Fibroblast of peridontal ligament (primary cell): Measurements from ENCODE around the gene SPATA2L.
A peak's percentile ranks its signal among the peaks of the same experiment; 100 is the strongest.
"Not testable (repeated sequence)": the region's sequence is repeated elsewhere in the genome, so short reads cannot be mapped to it uniquely, and the experiment has no call there.

Experiments
- DNase-seq: peaks from one replicate; pipeline ENCODE4 v3.0.0-alpha.2; 2010; ENCODE audit errors: extremely low read depth

Gene SPATA2L

DNA sequence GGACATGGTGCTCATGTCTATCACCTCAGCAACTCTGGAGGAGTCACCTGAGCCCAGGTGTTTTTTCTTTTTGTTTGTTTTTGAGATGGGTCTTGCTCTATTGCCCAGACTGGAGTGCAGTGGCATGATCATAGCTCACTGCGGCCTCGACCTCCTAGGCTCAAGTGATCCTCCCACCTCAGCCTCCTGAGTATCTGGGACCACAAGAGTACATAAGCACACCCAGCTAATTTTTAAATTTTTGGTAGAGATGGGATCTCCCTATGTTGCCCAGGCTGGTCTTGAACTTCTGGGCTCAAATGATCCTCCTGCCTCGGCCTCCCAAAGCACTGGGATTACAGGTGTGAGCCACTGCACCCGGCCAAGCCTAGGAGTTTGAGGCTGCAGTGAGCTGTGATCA is 11.9 kb downstream of the SPATA2L start:
- not testable (repeated sequence) for DNase-seq

DNA sequence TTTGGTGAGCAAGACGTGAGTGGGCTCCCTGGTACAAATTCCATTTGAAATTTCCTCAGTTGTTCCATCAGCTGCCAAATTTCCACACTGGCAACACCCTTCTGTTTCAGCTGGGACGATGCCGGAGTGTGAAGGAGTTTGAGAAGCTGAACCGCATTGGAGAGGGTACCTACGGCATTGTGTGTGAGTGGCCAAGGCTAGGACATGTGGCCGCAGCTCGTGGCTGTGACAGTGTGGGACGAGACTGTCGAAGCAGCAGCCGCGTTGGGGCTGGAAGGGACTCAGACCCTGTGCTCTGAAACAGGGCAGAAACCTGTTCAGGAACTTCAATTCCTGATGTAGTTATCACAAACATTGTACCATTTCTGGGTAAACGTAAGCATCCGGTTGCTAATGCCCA is 12.4 kb downstream of the SPATA2L start:
- no peak for DNase-seq

DNA sequence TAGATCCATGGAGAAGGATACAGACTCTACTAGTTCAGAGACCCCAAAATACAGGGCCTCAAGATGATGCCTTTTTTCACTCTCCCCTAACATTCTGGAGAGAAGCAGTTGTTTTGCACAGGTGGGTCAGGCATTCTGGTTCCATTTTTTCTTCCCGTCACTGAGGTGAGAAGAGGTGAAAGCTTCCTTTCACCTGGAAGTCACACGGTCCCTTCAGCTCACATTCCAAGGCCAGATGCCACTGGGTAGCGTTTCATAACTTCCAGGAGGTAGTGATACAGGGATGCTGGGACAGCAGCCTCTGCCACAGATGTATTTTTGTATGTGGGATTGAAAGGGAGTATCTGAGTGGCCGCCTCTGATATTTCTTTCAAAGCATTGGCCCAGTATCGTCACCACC is 13.1 kb downstream of the SPATA2L start:
- DNase-seq: no peak

DNA sequence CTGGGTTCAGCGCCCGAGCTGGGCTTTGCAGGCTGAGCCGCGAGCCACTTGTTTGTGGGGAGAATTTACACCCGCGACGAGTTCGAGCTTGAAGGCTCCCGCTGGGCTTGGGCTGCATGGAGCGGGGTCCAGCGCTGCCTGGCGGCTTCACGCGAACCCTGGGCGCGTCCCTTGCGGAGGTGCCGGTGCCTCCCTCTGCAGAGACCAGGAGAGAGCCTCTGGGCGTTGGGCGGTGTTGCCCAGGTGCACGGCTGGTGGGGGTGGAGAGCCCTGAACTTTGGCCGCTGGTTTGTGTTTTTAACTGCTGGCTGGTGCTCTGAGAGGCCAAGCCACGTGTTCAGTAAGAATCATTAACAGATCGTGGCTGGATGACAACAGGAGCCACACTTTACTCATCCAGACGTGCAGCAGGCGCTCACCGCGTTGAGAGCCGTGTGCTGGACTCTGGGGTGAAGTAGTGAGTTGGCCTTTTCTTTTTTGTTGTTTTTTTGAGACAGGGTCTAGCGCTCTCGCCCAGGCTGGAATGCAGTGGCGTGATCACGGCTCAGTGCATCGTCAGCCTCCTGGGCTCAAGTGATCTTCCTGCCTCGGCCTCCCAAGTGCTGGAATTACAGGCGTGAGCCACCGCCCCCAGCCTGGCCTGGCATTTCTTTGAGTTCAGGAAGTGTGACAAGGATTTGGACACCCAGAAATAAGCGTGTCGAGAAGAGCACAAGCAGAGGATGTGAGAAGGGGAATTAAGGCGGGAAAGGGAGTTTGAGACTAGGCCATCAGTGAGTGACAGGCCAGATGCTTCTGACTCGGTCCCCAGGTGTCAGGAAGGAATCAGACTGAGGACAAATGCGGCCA is 14.2 kb downstream of the SPATA2L start:
- peak; percentile 26 for DNase-seq

DNA sequence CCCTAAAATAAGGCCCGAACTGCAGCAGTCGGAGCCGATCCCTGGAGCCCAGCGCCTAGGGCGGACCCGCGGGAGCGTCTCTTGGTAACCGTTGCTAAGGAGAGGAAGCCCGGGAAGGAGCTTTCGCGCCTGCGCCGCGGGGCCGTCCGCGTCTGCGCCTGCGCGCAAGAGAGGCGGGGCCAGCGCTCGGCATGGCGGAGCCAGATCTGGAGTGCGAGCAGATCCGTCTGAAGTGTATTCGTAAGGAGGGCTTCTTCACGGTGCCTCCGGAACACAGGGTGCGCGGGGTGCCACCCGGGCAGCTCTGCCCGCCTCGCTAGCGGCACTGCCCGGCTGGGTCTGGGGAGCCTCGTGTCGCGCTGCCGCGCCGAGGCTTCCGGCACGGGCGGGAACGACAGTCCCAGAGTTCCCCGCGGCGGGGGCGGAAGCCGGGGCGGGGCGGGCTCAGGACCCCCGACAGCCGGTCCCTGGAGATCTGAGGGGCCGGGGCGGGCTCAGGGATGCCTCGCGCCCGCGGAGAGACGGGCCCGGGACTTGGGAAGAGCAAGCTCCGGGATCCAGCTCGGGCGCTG is 14.9 kb downstream of the SPATA2L start, which contains the start of gene CDK10:
TSS of gene CDK10 (plus strand) at position 170 of the 572 bp plus-strand sequence. CDS start at position 192, 22 bp downstream.
- DNase-seq: peak; percentile 84

DNA sequence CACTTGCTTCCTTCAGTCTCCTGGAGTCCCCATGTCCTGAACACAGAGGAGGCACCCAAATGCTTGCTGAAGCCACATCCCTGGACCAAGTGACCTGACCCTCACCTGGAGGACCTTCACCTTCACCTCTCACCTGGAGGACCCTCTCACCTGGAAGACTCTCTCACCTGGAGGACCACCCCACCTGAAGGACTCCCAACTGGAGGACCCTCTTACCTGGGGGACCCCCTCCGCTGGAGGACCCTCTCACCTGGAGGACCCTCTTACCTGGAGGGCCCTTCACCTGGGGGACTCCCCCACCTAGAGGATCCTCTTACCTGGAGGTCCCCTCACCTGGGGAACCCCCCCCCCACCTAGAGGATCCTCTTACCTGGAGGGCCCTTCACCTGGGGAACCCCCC is 15.6 kb downstream of the SPATA2L start:
- no peak for DNase-seq

DNA sequence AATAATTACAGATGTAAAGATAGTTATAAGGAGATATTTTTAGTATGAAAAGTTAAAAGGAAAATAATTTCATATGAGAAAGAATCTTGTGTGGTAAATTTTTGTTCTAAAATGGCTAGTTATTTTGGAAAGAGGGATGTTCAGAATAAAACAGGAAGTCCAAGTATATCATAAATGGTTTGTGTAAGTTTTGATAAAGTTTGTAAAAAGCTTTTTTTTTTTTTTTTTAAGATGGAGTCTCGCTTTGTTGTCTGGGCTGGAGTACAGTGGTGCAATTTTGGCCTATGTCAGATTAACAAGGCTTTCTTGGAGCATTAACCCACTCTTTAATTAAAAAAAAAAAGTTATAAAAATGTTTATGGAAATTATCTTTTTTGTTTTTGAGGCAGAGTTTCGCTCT is 23.2 kb downstream of the SPATA2L start:
- no peak for DNase-seq

DNA sequence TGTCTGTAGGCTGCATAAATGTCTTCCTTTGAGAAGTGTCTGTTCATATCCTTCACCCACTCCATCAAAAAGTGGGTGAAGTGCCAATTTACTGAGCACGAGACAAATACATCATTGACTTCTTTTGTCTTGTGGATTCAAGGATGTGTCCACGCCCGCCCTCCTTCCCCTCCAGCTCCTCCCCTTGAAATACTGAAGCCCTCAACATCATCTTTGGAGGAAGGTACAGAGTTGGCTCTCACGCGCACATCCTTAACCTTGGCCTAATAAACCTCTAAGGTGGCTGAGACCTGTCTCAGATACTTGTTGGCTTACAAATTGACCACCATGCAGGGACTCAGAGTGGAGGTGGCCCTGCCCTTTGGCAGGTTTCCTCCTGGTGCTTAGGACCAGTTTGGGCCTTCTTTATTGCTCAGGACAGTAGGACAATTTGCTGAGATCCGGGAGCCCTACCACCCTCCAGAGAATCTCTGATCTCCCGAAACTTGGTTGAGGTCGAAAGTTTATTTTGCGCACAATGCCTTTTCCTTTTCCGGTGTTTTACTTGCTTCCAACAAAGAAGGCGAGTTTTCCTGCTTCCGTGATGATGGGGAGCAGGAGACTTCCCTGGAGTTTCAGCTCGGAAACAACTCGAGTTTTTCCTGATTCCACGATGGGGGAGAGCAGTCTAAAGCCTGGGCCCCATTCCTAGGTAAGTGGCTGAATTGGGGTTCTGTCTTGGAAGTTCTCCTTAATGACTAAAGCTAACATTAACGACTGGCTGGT is 29.1 kb downstream of the SPATA2L start:
- no peak for DNase-seq

DNA sequence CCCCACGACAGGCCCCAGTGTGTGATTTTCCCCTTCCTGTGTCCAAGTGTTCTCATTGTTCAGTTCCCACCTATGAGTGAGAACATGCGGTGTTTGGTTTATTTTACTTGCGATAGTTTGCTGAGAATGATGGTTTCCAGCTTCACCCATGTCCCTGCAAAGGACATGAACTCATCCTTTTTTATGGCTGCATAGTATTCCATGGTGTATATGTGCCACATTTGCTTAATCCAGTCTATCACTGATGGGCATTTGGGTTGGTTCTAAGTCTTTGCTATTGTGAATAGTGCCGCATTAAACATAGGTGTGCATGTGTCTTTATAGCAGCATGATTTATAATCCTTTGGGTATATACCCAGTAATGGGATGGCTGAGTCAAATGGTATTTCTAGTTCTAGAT is 29.9 kb downstream of the SPATA2L start:
- DNase-seq: not testable (repeated sequence)

DNA sequence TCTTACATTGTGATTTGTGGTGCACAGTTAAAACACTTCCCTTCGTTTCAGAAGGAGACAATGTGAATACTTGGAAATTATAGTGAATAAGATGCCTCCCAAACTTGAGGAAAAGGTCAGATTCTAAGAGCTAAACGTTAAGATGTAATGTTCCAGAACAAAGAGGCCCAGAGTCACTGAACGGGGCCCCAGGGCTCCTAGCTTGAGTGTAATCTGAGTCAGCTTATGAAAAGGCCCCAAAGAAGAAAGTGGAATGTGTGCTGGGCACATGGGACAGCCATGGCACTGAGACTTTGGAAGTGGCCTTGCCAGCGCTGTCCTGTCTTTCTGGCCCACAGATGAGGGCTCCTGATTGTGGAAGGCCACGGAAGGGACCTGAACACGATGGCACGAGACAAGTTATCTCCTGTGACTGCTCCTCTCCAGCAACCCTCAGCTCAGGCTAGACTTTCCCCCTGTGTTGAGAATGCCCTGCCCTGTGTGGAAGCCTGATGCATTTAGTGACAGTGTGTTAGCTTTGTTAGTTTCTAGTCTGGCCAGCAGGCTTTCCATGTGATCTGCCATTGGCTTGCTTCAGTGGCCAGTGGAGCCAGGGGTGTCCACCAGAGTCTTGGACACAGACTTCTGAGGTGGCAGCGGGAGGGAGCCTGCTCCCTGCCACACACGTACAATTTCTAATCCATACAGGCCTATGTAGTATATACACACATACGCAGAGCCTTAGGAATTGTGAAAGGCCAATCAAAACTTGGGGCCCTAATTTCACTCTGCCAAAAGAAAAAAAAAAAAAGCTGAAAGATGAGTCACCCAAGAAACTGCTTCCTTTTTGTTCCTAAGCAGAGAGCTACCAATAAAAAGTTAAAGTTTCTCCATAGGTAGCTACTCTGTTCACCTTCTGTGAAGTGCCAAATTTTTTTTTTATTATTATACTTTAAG is 30.7 kb downstream of the SPATA2L start:
- DNase-seq: peak; percentile 58

DNA sequence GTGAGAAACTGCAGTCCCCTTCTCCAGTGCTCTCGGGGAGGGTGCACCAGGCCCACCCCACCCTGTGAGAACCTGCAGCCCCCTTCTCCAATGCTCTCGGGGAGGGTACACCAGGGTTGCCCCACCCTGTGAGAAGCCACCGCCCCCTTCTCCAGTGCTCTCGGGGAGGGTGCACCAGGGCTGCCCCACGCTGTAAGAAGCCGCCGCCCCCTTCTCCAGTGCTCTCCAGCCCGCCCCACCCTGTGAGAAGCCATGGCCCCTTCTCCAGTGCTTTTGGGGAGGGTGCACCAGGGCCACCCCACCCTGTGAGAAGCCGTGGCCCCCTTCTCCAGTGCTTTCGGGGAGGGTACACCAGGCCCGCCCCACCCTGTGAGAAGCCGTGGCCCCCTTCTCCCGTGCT is 31.8 kb downstream of the SPATA2L start:
- DNase-seq: no peak

DNA sequence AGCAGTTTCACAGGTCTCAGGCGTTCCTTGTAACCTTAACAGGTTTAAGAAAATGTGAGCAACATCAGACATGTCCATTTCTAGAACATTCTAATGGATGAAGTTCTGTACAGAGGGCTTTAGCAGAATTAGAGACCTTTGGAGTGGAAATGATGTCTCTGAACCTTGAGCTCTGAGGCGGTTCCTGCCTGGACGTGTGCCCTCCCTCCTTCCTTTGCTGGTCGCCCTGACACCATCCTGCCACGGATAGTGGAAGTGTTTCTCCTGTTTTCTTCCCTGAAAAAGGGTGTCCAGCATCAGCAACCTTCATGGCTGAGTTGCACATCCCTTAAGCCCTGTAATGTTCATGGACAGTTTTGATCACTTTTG is 32.7 kb downstream of the SPATA2L start:
- DNase-seq: no peak

DNA sequence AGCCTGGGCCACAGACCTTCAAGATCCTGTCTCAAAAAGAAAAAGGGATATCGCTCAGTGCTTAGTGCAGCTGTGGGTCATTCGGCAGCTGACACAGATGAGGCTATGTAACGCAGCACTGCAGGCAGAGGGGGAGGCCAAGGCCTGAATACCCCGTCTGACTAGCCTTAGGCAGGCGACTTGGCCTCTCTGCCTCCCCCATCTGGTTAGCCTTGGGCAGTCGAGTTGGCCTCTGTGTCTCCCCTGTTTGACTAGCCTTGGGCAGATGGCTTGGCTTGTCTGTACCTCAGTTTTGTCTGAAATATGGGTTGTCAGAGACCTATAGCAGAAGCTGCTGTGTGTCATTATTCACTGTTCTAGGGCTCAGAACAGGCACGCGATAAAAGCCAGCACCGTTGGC is 33.9 kb downstream of the SPATA2L start:
- no peak for DNase-seq

DNA sequence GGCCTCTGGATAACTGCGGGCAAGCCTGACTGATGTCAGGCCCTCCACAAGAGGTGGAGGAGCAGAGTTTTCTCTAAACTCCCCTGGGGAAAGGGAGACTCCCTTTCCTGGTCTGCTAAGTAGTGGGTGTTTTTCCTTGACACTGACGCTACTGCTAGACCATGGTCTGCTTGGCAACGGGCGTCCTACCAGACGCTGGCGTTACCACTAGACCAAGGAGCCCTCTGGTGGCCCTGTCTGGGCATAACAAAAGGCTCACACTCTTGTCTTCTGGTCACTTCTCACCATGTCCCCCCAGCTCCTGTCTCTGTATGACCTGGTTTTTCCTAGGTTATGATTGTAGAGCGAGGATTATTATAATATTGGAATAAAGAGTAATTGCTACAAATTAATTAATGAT is 34.5 kb downstream of the SPATA2L start:
- DNase-seq: peak; percentile 18

DNA sequence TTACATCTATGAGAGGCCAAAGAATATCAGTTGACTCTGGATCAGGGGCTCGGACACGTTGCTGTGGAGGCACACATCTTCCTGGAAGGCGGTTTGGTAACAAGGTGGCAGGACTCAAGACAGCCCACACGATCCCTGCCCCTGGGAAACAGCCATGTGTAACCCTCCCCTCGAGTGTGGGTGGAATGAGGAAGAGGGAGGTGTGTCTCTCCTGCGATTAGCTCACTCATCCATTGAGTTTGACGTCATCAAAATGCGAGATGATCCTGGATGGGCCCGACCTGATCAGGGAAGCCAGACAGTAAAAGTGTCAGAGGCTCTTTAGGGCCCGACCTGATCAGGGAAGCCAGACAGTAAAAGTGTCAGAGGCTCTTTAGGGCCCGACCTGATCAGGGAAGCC is 37.3 kb downstream of the SPATA2L start:
- DNase-seq: not testable (repeated sequence)

DNA sequence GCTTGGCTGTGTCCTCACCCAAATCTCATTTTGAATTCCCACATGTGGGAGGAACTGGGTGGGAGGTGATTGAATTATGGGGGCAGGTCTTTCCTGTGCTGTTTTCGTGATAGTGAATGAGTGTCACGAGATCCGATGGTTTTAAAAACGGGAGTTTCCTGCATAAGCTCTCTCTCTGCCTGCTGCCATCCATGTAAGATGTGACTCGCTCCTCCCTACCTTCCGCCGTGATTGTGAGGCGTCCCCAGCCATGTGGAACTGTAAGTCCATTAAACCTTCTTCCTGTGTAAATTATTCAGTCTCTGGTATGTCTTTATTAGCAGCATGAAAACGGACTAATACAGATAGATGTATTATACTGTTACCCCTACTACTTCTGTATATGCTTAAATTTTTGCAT is 40.3 kb downstream of the SPATA2L start:
- DNase-seq: no peak

DNA sequence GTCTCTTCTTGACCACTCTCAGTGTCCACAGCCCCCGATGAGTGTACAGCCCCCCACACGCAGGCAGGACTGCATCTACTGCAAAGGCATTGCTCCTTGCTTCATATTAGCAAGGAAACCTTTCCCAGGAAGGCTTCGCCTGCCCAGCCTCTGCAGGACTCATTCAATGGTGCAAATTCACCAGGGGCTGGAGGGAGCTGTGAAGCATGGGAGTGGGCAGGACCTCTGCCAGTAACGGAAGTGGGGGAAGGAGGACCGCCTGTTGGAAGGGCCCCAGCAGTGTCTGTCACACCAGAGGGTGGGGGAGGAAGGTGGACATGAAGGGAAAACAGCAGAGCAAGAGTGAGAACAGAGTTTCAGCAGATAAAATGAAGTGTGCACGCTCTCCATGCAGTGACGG is 41.4 kb downstream of the SPATA2L start:
- no peak for DNase-seq

DNA sequence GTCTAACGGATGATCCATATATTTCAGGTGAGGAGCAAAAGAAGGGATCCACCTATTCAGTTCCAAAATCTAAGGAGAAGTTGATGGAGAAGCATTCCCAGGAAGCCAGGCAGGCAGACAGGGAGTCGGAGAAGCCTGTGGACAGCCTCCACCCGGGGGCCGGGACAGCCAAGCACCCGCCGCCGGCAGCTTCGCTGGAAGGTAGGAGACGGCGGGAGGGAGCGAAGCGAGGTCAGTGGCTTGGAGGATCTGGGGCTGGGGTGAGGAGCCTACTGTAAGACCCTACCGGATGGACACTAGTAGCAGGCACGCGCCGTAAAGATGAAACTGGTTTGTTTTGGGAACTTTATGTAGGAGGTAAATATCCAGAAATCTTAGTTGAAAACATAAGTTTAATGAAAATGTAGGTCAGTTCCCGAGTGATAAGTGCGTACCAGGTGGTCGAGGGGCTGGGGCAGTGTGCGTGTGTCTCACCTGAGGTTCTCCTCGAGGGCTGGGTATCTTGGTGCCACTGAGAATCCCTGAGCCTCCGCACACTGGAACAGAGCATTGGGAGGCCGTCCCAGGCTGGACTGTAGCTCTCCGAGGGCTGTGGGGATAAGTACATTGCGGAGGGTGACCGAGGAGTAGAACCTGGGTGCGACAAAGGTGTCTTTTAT is 43.2 kb downstream of the SPATA2L start:
- DNase-seq: no peak

DNA sequence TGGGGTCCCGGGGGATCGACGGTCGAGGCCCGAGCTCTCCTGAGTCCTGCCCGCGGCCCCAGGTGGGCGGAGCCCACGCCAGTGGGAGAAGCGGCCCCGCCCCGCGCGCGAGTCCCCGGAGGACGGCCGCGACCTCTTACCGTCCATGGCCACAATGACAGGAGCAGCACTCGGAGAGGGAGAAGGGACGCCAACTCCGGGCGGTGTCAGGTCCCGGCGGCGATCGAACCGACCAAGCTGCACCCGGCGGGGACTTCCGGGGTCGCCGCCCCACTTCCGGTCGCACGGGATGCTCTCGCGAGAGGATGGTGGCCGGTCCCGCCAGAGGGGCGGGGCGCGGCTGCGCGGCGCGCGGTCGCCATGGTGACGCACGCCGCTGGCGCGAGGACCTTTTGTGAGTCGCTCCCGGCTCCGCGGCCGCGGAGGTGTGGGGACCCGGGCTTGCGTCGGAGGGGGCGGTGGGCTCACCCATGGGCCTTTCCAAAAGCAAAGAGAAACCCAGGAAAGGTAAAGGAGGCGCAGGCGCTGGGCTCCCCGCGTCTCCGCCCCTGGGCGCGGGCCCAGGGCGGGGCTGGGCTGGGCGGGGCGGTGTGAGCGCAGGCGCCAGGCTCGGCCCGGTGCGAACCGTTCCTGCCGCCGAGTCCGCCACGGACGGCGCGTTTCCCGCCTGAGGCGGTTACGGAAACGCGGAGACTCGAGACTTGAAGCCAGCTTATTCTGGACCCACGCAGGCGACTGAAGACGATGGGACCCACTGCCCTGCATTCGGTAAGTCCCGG is 43.9 kb downstream of the SPATA2L start, which contains the start of the genes CHMP1A and SPATA33:
TSS of gene CHMP1A (minus strand) at position 267 of the 779 bp plus-strand sequence. CDS start at position 147, 120 bp downstream.
TSS of gene SPATA33 (plus strand) at position 395 of the 779 bp plus-strand sequence. CDS start at position 471, 76 bp downstream.
- peak; percentile 78 for DNase-seq
